ENCODE data around the gene ZFYVE16. TPM values are rescaled to one million over a fixed set of nuclear protein-coding genes. Genes with fewer than 3 reads are reported as not detected.
A peak's percentile ranks its signal among the peaks of the same experiment; 100 is the strongest.

The ZFYVE16 gene
- total and polyA plus RNA-seq, 2 of the 13 experiments (the other 11 are each of a cell fraction or from before 2014, with no cell fraction given), result 9.3 to 33.3 TPM

GRCh38 chr5:80403782-80404181, 4.1 kb upstream of the ZFYVE16 start (continued):
- TF ChIP-seq ZNF275 (CRISPR knock-in tag; IDR thresholded peaks at IDR 0.05; ENCODE audit: borderline replicate concordance), result no peak

GRCh38 chr5:80406980-80407734, 707 bp upstream of the ZFYVE16 start:
- intact Hi-C loops (cut with micrococcal nuclease; ENCODE audit: unreplicated experiment) (loop anchor here (5.0 to 10.0 kb wide), 3 partner anchors 62 to 165 kb away; partner anchors contain the start of gene ANKRD34B), in situ Hi-C loops (cut with HindIII; ENCODE audit: extremely low pct_ligation_motif_present, low pct_unique_long_range_greater_than_20kb) (no loop called here)
- Histone ChIP-seq H3K9ac (ENCODE audit: insufficient read depth, low read depth, low read length) (peak overlapping the region; percentile 95), H3K4me3 (replicated peaks in 1 of 3; ENCODE audit: insufficient read depth in 1 of 3, low read depth in 2 of 3, low read length in 3 of 3) (peak overlapping the region; percentile 82 to 93 (median 89)), H3K9me3 (ENCODE audit: low read length) (no peaks in the 10 kb centered on the region), H4K20me1 (ENCODE audit: insufficient read depth, low read length) (peaks cover 5% of the 10 kb centered on the region; the same call in 1 of the 2 replicates), H3K27ac (ENCODE audit: extremely low read length, insufficient read depth, low read length) (peak overlapping the region; percentile 94), H3K4me2 (ENCODE audit: low read depth, low read length) (peak overlapping the region; percentile 85), H3K4me1 (ENCODE audit: insufficient read depth, low read length) (peaks cover 28% of the 10 kb centered on the region), H2AFZ (ENCODE audit: low read length) (no peak overlapping the region), H3K79me2 (ENCODE audit: insufficient read depth, low read length) (peaks cover 37% of the 10 kb centered on the region), H3K27me3 (ENCODE audit: control insufficient read depth in 1 of 2, insufficient read depth in 2 of 2, low read length in 2 of 2) (no peaks in the 10 kb centered on the region), H3K36me3 (replicated peaks in 1 of 2; ENCODE audit: control insufficient read depth in 1 of 2, insufficient read depth in 2 of 2, low read length in 2 of 2) (no peaks in the 10 kb centered on the region; a peak in 2 of 5 replicates)
- CTCF ChIA-PET (ENCODE audit: low intra/inter-chr PET ratio, low total read pairs), result no interaction called here
- TSS peak; percentile 71 for BruUV-seq (replicated peaks)
- FAIRE-seq (peak; percentile 65), ATAC-seq (peak; percentile 84), DNase-seq (ENCODE audit: low spot score) (peak; percentile 80)
- WGBS (ENCODE audit: low lambda C conversion rate), result under 1% methylated on average over 25 of the region's 31 CpGs
- POLR2A ChIA-PET, result interaction anchor here (0.5 to 2.5 kb wide), 16 partner anchors 9 to 1959 kb away, joined by 3 to 14 read pairs (median 3); partner anchors contain the start of genes DHFR, FAM151B, MSH3 and SERINC5
- peak; percentile 51; the same call in 1 of the 2 replicates for TF ChIP-seq TFAP4 (IDR thresholded peaks at IDR 0.05; ENCODE audit: borderline replicate concordance, low read depth)
- TF ChIP-seq CBX1 (IDR thresholded peaks at IDR 0.05; ENCODE audit: low read depth), result peak; percentile 38
- 0 out of 2 replicates have a peak, but pooled peaks have one; percentile 14 for TF ChIP-seq MNT (IDR thresholded peaks at IDR 0.05)
- 0 out of 2 replicates have a peak, but pooled peaks have one; percentile 1 for TF ChIP-seq IRX3 (CRISPR knock-in tag; IDR thresholded peaks at IDR 0.05; ENCODE audit: borderline replicate concordance, low read depth)
- TF ChIP-seq ZFP62 (CRISPR knock-in tag; IDR thresholded peaks at IDR 0.05), result no peak
- TF ChIP-seq KMT2A (CRISPR knock-in tag; IDR thresholded peaks at IDR 0.05), result no peak
- no peak for TF ChIP-seq TRIM22 (IDR thresholded peaks at IDR 0.05)
- no peak for TF ChIP-seq TAF1 (CRISPR knock-in tag; IDR thresholded peaks at IDR 0.05)
- TF ChIP-seq YEATS4 (CRISPR knock-in tag; IDR thresholded peaks at IDR 0.05; ENCODE audit: borderline replicate concordance), result no peak
- TF ChIP-seq ZNF784 (CRISPR knock-in tag; IDR thresholded peaks at IDR 0.05; ENCODE audit: borderline replicate concordance), result 0 out of 2 replicates have a peak, but pooled peaks have one; percentile 56
- no peak for TF ChIP-seq TP53 (CRISPR knock-in tag; conservative IDR thresholded peaks at IDR 0.05)
- no peak for TF ChIP-seq HNRNPH1 (optimal IDR thresholded peaks at IDR 0.05; ENCODE audit: low read depth, low read length)
- no peak for TF ChIP-seq SIX1 (CRISPR knock-in tag; IDR thresholded peaks at IDR 0.05; ENCODE audit: borderline replicate concordance)
- TF ChIP-seq ZNF138 (CRISPR knock-in tag; IDR thresholded peaks at IDR 0.05; ENCODE audit: low read depth), result no peak
- TF ChIP-seq PAF1 (CRISPR knock-in tag; IDR thresholded peaks at IDR 0.05), result no peak
